ENCODE data around the gene WDR7.

- TF ChIP-seq EZH2phosphoT487 (IDR thresholded peaks at IDR 0.05; ENCODE audit: unreplicated experiment) (no peak), EZH2 (IDR thresholded peaks at IDR 0.05; ENCODE audit: low read depth, unreplicated experiment) (no peak), CTCF (conservative IDR thresholded peaks at IDR 0.05; ENCODE audit: low read depth in 2 of 2) (no peak), ETS1 (IDR thresholded peaks at IDR 0.05) (no peak), POLR2AphosphoS5 (IDR thresholded peaks at IDR 0.05; ENCODE audit: low read depth) (no peak), NANOG (IDR thresholded peaks at IDR 0.05; ENCODE audit: borderline replicate concordance) (no peak), REST (IDR thresholded peaks at IDR 0.05; ENCODE audit: unreplicated experiment) (no peak), CREB1 (CRISPR knock-in tag; IDR thresholded peaks at IDR 0.05; ENCODE audit: low read depth) (no peak), ZNF331 (CRISPR knock-in tag; IDR thresholded peaks at IDR 0.05; ENCODE audit: low read depth) (no peak)
These were observed 353.4 kb downstream of the WDR7 start for GRCh38 chr18:57004366-57005121.
